ENCODE measurements around the gene PRG2.
"Not testable (repeated sequence)": the region's sequence is repeated elsewhere in the genome, so short reads cannot be mapped to it uniquely, and the experiment has no call there.

PRG2 gene

GRCh38 chr11:57406337-57406904 lies 16.0 kb upstream of the PRG2 start:
- Histone ChIP-seq H3K9me3 (ENCODE audit: control insufficient read depth, low read length) (no peaks in the 10 kb centered on the region), H2AFZ (no peak overlapping the region), H3K4me1 (no peaks in the 10 kb centered on the region), H3K27ac (no peak overlapping the region), H3K4me2 (ENCODE audit: low read length) (no peak overlapping the region), H3K27me3 (ENCODE audit: control insufficient read depth, insufficient read depth, low read length) (no peaks in the 10 kb centered on the region), H3K9ac (no peak overlapping the region), H3K36me3 (ENCODE audit: control insufficient read depth, insufficient read depth, low read length) (no peaks in the 10 kb centered on the region), H3K4me3 (ENCODE audit: low read depth, low read length) (no peak overlapping the region), H3K79me2 (no peaks in the 10 kb centered on the region)
- no peak for TF ChIP-seq CTCF (IDR thresholded peaks at IDR 0.05)

- H3K27ac ChIP-seq = no peak overlapping the region
- no peak overlapping the region for H3K9ac ChIP-seq
- no peaks in the 10 kb centered on the region for H3K79me2 ChIP-seq
- no peak overlapping the region for H3K4me2 ChIP-seq (ENCODE audit: low read length)
- no peaks in the 10 kb centered on the region for H3K36me3 ChIP-seq (ENCODE audit: control insufficient read depth, insufficient read depth, low read length)
- no peaks in the 10 kb centered on the region for H3K9me3 ChIP-seq (ENCODE audit: control insufficient read depth, low read length)
- no peak overlapping the region for H3K4me3 ChIP-seq (ENCODE audit: low read depth, low read length)
- no peak overlapping the region for H2AFZ ChIP-seq
- no peak for TF ChIP-seq CTCF (IDR thresholded peaks at IDR 0.05)
- no peaks in the 10 kb centered on the region for H3K4me1 ChIP-seq
- H3K27me3 ChIP-seq (ENCODE audit: control insufficient read depth, insufficient read depth, low read length) = no peaks in the 10 kb centered on the region
These were observed 14.9 kb upstream of the PRG2 start for GRCh38 chr11:57405271-57405860.

DNA sequence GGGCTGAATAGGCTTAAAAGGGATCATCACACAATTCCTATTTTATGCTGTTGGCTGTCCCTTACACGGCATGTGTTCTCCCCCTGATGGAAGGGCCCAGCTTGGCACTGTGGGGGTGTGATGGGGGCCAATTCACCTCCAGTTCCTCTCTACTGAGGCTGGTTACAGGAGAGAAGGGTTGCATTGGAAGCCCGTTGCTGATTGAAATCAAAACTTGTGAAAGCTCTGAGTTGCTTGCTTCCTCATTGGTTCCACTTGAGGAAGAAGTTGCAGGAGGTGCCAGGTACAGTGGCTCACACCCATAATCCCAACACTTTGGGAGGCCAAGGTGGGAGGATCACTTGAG lies 13.3 kb upstream of the PRG2 start:
- Histone ChIP-seq H3K9me3 (ENCODE audit: control insufficient read depth, low read length) (no peaks in the 10 kb centered on the region), H3K4me2 (ENCODE audit: low read length) (no peak overlapping the region)
- no peak for TF ChIP-seq CTCF (IDR thresholded peaks at IDR 0.05)

GRCh38 chr11:57403003-57403801 lies 12.8 kb upstream of the PRG2 start:
- H3K79me2 ChIP-seq; H3K9ac ChIP-seq; H3K4me2 ChIP-seq (ENCODE audit: low read length): not testable (repeated sequence)

More for the DNA sequence above, 13.3 kb upstream of the PRG2 start:
- Histone ChIP-seq H3K79me2 (no peaks in the 10 kb centered on the region), H3K27me3 (ENCODE audit: control insufficient read depth, insufficient read depth, low read length) (no peaks in the 10 kb centered on the region), H3K36me3 (ENCODE audit: control insufficient read depth, insufficient read depth, low read length) (no peaks in the 10 kb centered on the region), H3K4me3 (ENCODE audit: low read depth, low read length) (no peak overlapping the region), H3K27ac (no peak overlapping the region), H2AFZ (no peak overlapping the region), H3K9ac (no peak overlapping the region), H3K4me1 (no peaks in the 10 kb centered on the region)

GRCh38 chr11:57402188-57403002 lies 11.9 kb upstream of the PRG2 start:
- no peaks in the 10 kb centered on the region for H3K4me1 ChIP-seq
- no peaks in the 10 kb centered on the region for H3K79me2 ChIP-seq
- H3K27ac ChIP-seq = no peak overlapping the region
- no peak overlapping the region for H3K4me2 ChIP-seq (ENCODE audit: low read length)
- H2AFZ ChIP-seq = no peak overlapping the region
- H3K4me3 ChIP-seq (ENCODE audit: low read depth, low read length) = no peak overlapping the region
- no peaks in the 10 kb centered on the region for H3K9me3 ChIP-seq (ENCODE audit: control insufficient read depth, low read length)
- no peak for TF ChIP-seq CTCF (IDR thresholded peaks at IDR 0.05)
- H3K9ac ChIP-seq = no peak overlapping the region
- no peaks in the 10 kb centered on the region for H3K27me3 ChIP-seq (ENCODE audit: control insufficient read depth, insufficient read depth, low read length)
- no peaks in the 10 kb centered on the region for H3K36me3 ChIP-seq (ENCODE audit: control insufficient read depth, insufficient read depth, low read length)

More at GRCh38 chr11:57403003-57403801, 12.8 kb upstream of the PRG2 start:
- H3K4me3 ChIP-seq (ENCODE audit: low read depth, low read length); H3K9me3 ChIP-seq (ENCODE audit: control insufficient read depth, low read length); H3K36me3 ChIP-seq (ENCODE audit: control insufficient read depth, insufficient read depth, low read length); H2AFZ ChIP-seq; H3K4me1 ChIP-seq; H3K27me3 ChIP-seq (ENCODE audit: control insufficient read depth, insufficient read depth, low read length); H3K27ac ChIP-seq: not testable (repeated sequence)

Measured in parathyroid adenoma (tissue), 2 donors.